HepG2 (cell line): ENCODE data around the gene PLK5. TPM values are rescaled to one million over a fixed set of nuclear protein-coding genes. Genes with fewer than 3 reads are reported as not detected.
A peak's percentile ranks its signal among the peaks of the same experiment; 100 is the strongest.

Source experiments
- ADNP ChIP-seq: sonication (generic); formaldehyde crosslinking; IDR thresholded peaks from 2 replicates; pipeline ENCODE4 v1.4.0; 2020; ENCODE audit warnings: missing genetic modification reagents
- ATM ChIP-seq: fragments of 450-650 bp; IDR thresholded peaks from 2 replicates; pipeline ENCODE4 v1.7.1; 2017; ENCODE audit warnings: mild to moderate bottlenecking, borderline replicate concordance
- CBFB ChIP-seq: sonication (generic); formaldehyde crosslinking; IDR thresholded peaks from 2 replicates; pipeline ENCODE4 v1.4.0; 2020; ENCODE audit warnings: missing genetic modification reagents
- CC2D1A ChIP-seq: sonication (generic); formaldehyde crosslinking; IDR thresholded peaks from 2 replicates; pipeline ENCODE4 v1.8.1; 2023; ENCODE audit warnings: mild to moderate bottlenecking, missing genetic modification reagents
- CENPX ChIP-seq: sonication (generic); formaldehyde crosslinking; IDR thresholded peaks from 2 replicates; pipeline ENCODE4 v1.9.0; 2021; ENCODE audit warnings: mild to moderate bottlenecking, missing genetic modification reagents, moderate library complexity
- HMGXB4 ChIP-seq, 2 experiments: sonication (generic) in 1 of 2; formaldehyde crosslinking in 1 of 2; IDR thresholded peaks; 2 replicates each; pipeline versions ENCODE4 v1.4.0 to v1.6.1; 2018 to 2020; ENCODE audit warnings: missing genetic modification reagents in 2 of 2, borderline replicate concordance in 1 of 2, low read depth in 1 of 2, mild to moderate bottlenecking in 1 of 2, missing biosample characterization in 1 of 2
- MAX ChIP-seq: IDR thresholded peaks from 2 replicates; pipeline ENCODE4 v1.6.1; 2012; ENCODE audit warnings: inconsistent platforms
- REL ChIP-seq: sonication (generic); formaldehyde crosslinking; conservative IDR thresholded peaks from 2 replicates; pipeline ENCODE4 v1.8.0; 2022; ENCODE audit warnings: mild to moderate bottlenecking, missing genetic modification reagents, moderate library complexity
- SAFB2 ChIP-seq: sonication (generic); formaldehyde crosslinking; IDR thresholded peaks from 2 replicates; pipeline ENCODE4 v1.5.1; 2020; ENCODE audit warnings: missing genetic modification reagents, low read depth, mild to moderate bottlenecking, borderline replicate concordance
- SOX13 ChIP-seq, 3 experiments: fragments of 450-650 bp in 1 of 3; sonication (generic) in 1 of 3; formaldehyde crosslinking in 1 of 3; IDR thresholded peaks in 2 of 3; conservative IDR thresholded peaks in 1 of 3; 2 replicates each; pipeline versions ENCODE4 v1.5.0 to v1.6.1; 2016 to 2020; ENCODE audit warnings: antibody characterized with exemption in 1 of 3, mild to moderate bottlenecking in 1 of 3, missing compliant biosample characterization in 1 of 3, missing genetic modification reagents in 1 of 3, moderate library complexity in 1 of 3
- SUZ12 ChIP-seq: fragments of 150-350 bp; IDR thresholded peaks from 2 replicates; pipeline ENCODE4 v1.6.1; 2014; ENCODE audit warnings: low read depth, low read length
- YEATS2 ChIP-seq: sonication (generic); formaldehyde crosslinking; IDR thresholded peaks from 2 replicates; pipeline ENCODE4 v1.4.0; 2020; ENCODE audit warnings: missing genetic modification reagents, borderline replicate concordance
- ZBTB7B ChIP-seq: sonication (generic); formaldehyde crosslinking; IDR thresholded peaks from 2 replicates; pipeline ENCODE4 v1.4.0; 2020; ENCODE audit warnings: missing genetic modification reagents
- ZGPAT ChIP-seq: IDR thresholded peaks from 2 replicates; pipeline ENCODE4 v1.6.1; 2016; ENCODE audit warnings: mild to moderate bottlenecking
- ZNF230 ChIP-seq: sonication (generic); formaldehyde crosslinking; IDR thresholded peaks from 2 replicates; pipeline ENCODE4 v1.4.0; 2020; ENCODE audit warnings: mild to moderate bottlenecking, missing genetic modification reagents
- ZNF333 ChIP-seq: sonication (generic); formaldehyde crosslinking; IDR thresholded peaks from 2 replicates; pipeline ENCODE4 v1.4.0; 2020; ENCODE audit warnings: mild to moderate bottlenecking, missing genetic modification reagents, borderline replicate concordance
- ZNF460 ChIP-seq: sonication (generic); formaldehyde crosslinking; IDR thresholded peaks from 2 replicates; pipeline ENCODE4 v1.5.1; 2020; ENCODE audit warnings: missing genetic modification reagents, mild to moderate bottlenecking, borderline replicate concordance
- ZNF468 ChIP-seq: sonication (generic); formaldehyde crosslinking; IDR thresholded peaks from 2 replicates; pipeline ENCODE4 v1.8.0; 2022; ENCODE audit warnings: mild to moderate bottlenecking, moderate library complexity, missing genetic modification reagents
- ZNF572 ChIP-seq: sonication (generic); formaldehyde crosslinking; IDR thresholded peaks from 2 replicates; pipeline ENCODE4 v1.5.1; 2020; ENCODE audit warnings: mild to moderate bottlenecking, missing genetic modification reagents
- ZNF768 ChIP-seq: sonication (generic); formaldehyde crosslinking; IDR thresholded peaks from 2 replicates; pipeline ENCODE4 v1.4.0; 2020; ENCODE audit warnings: missing genetic modification reagents
- ZNF792 ChIP-seq: IDR thresholded peaks from 2 replicates; pipeline ENCODE4 v1.6.1; 2016
- ZNF878 ChIP-seq: sonication (generic); formaldehyde crosslinking; IDR thresholded peaks from 2 replicates; pipeline ENCODE4 v1.8.1; 2023; ENCODE audit warnings: mild to moderate bottlenecking, missing genetic modification reagents, moderate library complexity
- ZSCAN9 ChIP-seq: IDR thresholded peaks from 2 replicates; pipeline ENCODE4 v1.6.1; 2016; ENCODE audit warnings: borderline replicate concordance
- polyA plus RNA-seq, 8 experiments: library from polyadenylated mRNA; depleted of rRNA in 3 of 8; stranded (reverse) in 7 of 8; unstranded in 1 of 8; fragments of >200 nt; fragmentation: Illumina TruSeq in 4 of 8; extraction: Trizol in 4 of 8; gene quantifications; 2 replicates each; pipeline versions ENCODE4 v1.2.1 to v1.2.3, GENCODE V29; 2011 to 2016; ENCODE audit warnings: low read depth in 4 of 8, missing spikeins in 1 of 8, mixed read lengths in 1 of 8; ENCODE audit not compliant: insufficient read depth in 1 of 8
- total RNA-seq, 5 experiments: library from RNA; depleted of rRNA; stranded (reverse); fragments of >200 nt; fragmentation: Illumina TruSeq; extraction: Trizol; gene quantifications; 2 replicates each; pipeline ENCODE4 v1.2.3, GENCODE V29; 2016; ENCODE audit warnings: low read depth in 1 of 5

PLK5 gene
- total and polyA plus RNA-seq, 2 of the 13 experiments (the other 11 are each of a cell fraction or from before 2014, with no cell fraction given) = not detected

- no peak for TF ChIP-seq CENPX (CRISPR knock-in tag)
- TF ChIP-seq ZGPAT (CRISPR knock-in tag) = peak; percentile 36; the same call in 1 of the 2 replicates
- TF ChIP-seq HMGXB4 (CRISPR knock-in tag; IDR thresholded peaks at IDR 0.05; ENCODE audit: borderline replicate concordance in 1 of 2, low read depth in 1 of 2) = peak; percentile 57 to 65; a peak in 1 of 4 replicates
- no peak for TF ChIP-seq SOX13 (IDR thresholded peaks at IDR 0.05)
- TF ChIP-seq SOX13 (CRISPR knock-in tag; conservative IDR thresholded peaks at IDR 0.05 in 1 of 2, IDR thresholded peaks at IDR 0.05 in 1 of 2) = no peak
- TF ChIP-seq ZNF468 (CRISPR knock-in tag) = no peak
- no peak for TF ChIP-seq ZNF333 (CRISPR knock-in tag)
- no peak for TF ChIP-seq ADNP
- TF ChIP-seq CBFB (CRISPR knock-in tag) = peak; percentile 48; the same call in 1 of the 2 replicates
- TF ChIP-seq ZBTB7B (CRISPR knock-in tag) = peak; percentile 82
- no peak for TF ChIP-seq ZNF878 (CRISPR knock-in tag)
- TF ChIP-seq ZNF572 (CRISPR knock-in tag) = no peak
- TF ChIP-seq SUZ12 = no peak
- 0 out of 2 replicates have a peak, but pooled peaks have one; percentile 31 for TF ChIP-seq ZNF768 (CRISPR knock-in tag)
- TF ChIP-seq REL (CRISPR knock-in tag) = no peak
- TF ChIP-seq CC2D1A (CRISPR knock-in tag) = no peak
- TF ChIP-seq ZSCAN9 (CRISPR knock-in tag) = 0 out of 2 replicates have a peak, but pooled peaks have one; percentile 31
- no peak for TF ChIP-seq ZNF460 (CRISPR knock-in tag)
- no peak for TF ChIP-seq ZNF792 (CRISPR knock-in tag)
- TF ChIP-seq ZNF230 (CRISPR knock-in tag) = no peak
- TF ChIP-seq MAX = peak; percentile 86
- no peak for TF ChIP-seq ATM
- TF ChIP-seq YEATS2 (CRISPR knock-in tag) = peak; percentile 32; the same call in 1 of the 2 replicates
- TF ChIP-seq SAFB2 = no peak
These were observed 20.6 kb upstream of the PLK5 start (continued) for GRCh38 chr19:1503089-1503924.
